GOT3 (cell line): ENCODE data around the gene CACNA1G.

Experiments used
- DNase-seq: peaks from one replicate; lab custom pipeline; 2025; ENCODE audit warnings: mixed read lengths; lab: John Stamatoyannopoulos, UW

The CACNA1G gene

GRCh38 chr17:50533720-50534148 is 26.8 kb upstream of the CACNA1G start:
- no peak for DNase-seq

- no peak for DNase-seq
These were observed 26.1 kb upstream of the CACNA1G start for GRCh38 chr17:50534222-50534978.

GRCh38 chr17:50534979-50535326 is 25.6 kb upstream of the CACNA1G start:
- no peak for DNase-seq

GRCh38 chr17:50535407-50535806 is 25.1 kb upstream of the CACNA1G start:
- no peak for DNase-seq

- DNase-seq: no peak
These were observed 23.6 kb upstream of the CACNA1G start for GRCh38 chr17:50536683-50537646.

- no peak for DNase-seq
These were observed 22.6 kb upstream of the CACNA1G start for GRCh38 chr17:50537721-50538548.

- DNase-seq: no peak
These were observed 21.7 kb upstream of the CACNA1G start for GRCh38 chr17:50538549-50539410.

- no peak for DNase-seq
These were observed 20.6 kb upstream of the CACNA1G start for GRCh38 chr17:50539762-50540559.

GRCh38 chr17:50540560-50541401 is 19.7 kb upstream of the CACNA1G start:
- no peak for DNase-seq

- DNase-seq: no peak
These were observed 19.2 kb upstream of the CACNA1G start for GRCh38 chr17:50541402-50541715.

GRCh38 chr17:50541716-50542688 is 18.5 kb upstream of the CACNA1G start:
- DNase-seq: peak; percentile 66

- DNase-seq: no peak
These were observed 17.4 kb upstream of the CACNA1G start for GRCh38 chr17:50542795-50543774.

GRCh38 chr17:50544516-50544915 is 16.0 kb upstream of the CACNA1G start:
- DNase-seq: no peak

- DNase-seq: no peak
These were observed 15.2 kb upstream of the CACNA1G start for GRCh38 chr17:50545311-50545710.

- DNase-seq: no peak
These were observed 13.8 kb upstream of the CACNA1G start for GRCh38 chr17:50546701-50547034.

- peak; percentile 69 for DNase-seq
These were observed 13.3 kb upstream of the CACNA1G start, which contains the start of gene SPATA20 for GRCh38 chr17:50547035-50547735. Gene SPATA20, plus strand, starts transcription at chr17:50547174. Its CDS starts 35 bp downstream, at chr17:50547209.

- DNase-seq: no peak
These were observed 12.8 kb upstream of the CACNA1G start for GRCh38 chr17:50547736-50548083.
